Kidney (tissue), 14 donors: ENCODE data around the gene GPN1. TPM values are rescaled to one million over a fixed set of nuclear protein-coding genes. Genes with fewer than 3 reads are reported as not detected.
A peak's percentile ranks its signal among the peaks of the same experiment; 100 is the strongest.

Source experiments
- DNase-seq, 5 donors: peaks; one replicate each; pipeline ENCODE4 v3.0.0-alpha.2; 2013 to 2020
- FAIRE-seq: peaks from 2 replicates; lab custom pipeline; 2012; peaks lifted over from hg19 to GRCh38; lab: Jason Lieb, UNC
- H3K27ac ChIP-seq, 2 donors: one replicate each; pipeline ENCODE4 v1.7.0; 2013; ENCODE audit warnings: low read depth in 2 of 2, low read length in 2 of 2, inconsistent platforms in 1 of 2
- H3K27me3 ChIP-seq: one replicate; pipeline ENCODE4 v1.7.1; 2013; ENCODE audit warnings: low read length, inconsistent platforms; ENCODE audit not compliant: control insufficient read depth, insufficient read depth
- H3K36me3 ChIP-seq, 3 donors: one replicate each; pipeline versions ENCODE4 v1.7.0 to v1.7.1; 2013; ENCODE audit warnings: low read length in 3 of 3, control low read depth in 1 of 3, inconsistent platforms in 1 of 3; ENCODE audit not compliant: insufficient read depth in 3 of 3, control insufficient read depth in 2 of 3
- H3K4me1 ChIP-seq, 3 donors: one replicate each; pipeline versions ENCODE4 v1.7.0 to v1.7.1; 2013; ENCODE audit warnings: low read length in 3 of 3, inconsistent platforms in 1 of 3, low read depth in 1 of 3; ENCODE audit not compliant: control insufficient read depth in 2 of 3, insufficient read depth in 2 of 3
- H3K4me3 ChIP-seq, 3 donors: one replicate each; pipeline versions ENCODE4 v1.7.0 to v1.8.1; 2013; ENCODE audit warnings: low read length in 3 of 3, control low read depth in 1 of 3, inconsistent platforms in 1 of 3
- H3K9ac ChIP-seq, 3 donors: one replicate each; pipeline versions ENCODE4 v1.7.0 to v1.7.1; 2013; ENCODE audit warnings: low read length in 3 of 3, control low read depth in 1 of 3, inconsistent platforms in 1 of 3
- H3K9me3 ChIP-seq, 3 donors: one replicate each; pipeline versions ENCODE4 v1.7.0 to v1.7.1; 2013; ENCODE audit warnings: low read length in 3 of 3, control low read depth in 1 of 3, inconsistent platforms in 1 of 3; ENCODE audit not compliant: control insufficient read depth in 2 of 3, insufficient read depth in 1 of 3
- CTCF ChIP-seq: IDR thresholded peaks from 3 replicates; pipeline ENCODE4 v1.5.1; 2012; ENCODE audit warnings: mild to moderate bottlenecking, moderate library complexity, borderline replicate concordance; ENCODE audit not compliant: insufficient read depth; ENCODE audit errors: extremely low read depth
- intact Hi-C: fragments of 100-400 bp; cut with DNase I; formaldehyde crosslinking; loops from one replicate; pipeline ENCODE4 v1.11.1; 2022
- polyA plus RNA-seq: library from polyadenylated mRNA; stranded (reverse); fragments of 350-450 nt; fragmentation: Illumina TruSeq; extraction: RNeasy Lipid Tissue Mini Kit (QIAGEN cat#74804); gene quantifications from one replicate; pipeline ENCODE4 v1.2.3, GENCODE V29; 2014; ENCODE audit warnings: low read depth, low replicate concordance; ENCODE audit not compliant: insufficient read depth
- total RNA-seq: library from RNA; stranded (reverse); fragmentation: NEBNext Ultra II Directional; extraction: Animal tissue kit (Norgen Biotek cat#: 25700); gene quantifications from one replicate; pipeline ENCODE4 v1.2.1, GENCODE V29; 2021
- donor health status: control.
- donor health status: control.
- donor health status: control.
- donor health status: control.
- donor health status: control.
- donor health status: DM: yes; HTN: yes; CAD: no.
- donor health status: Normal renal cell carcinoma (clear cell type).

The GPN1 gene
- total and polyA plus RNA-seq, 2 donors from 2014 or later = 28.1 to 31.6 TPM

- peaks cover 4 to 23% (median 15%) of the 10 kb centered on the region in 3 donors for H3K36me3 ChIP-seq
- intact Hi-C loops = no loop called here
- no peak for FAIRE-seq
Measured at GRCh38 chr2:27664154-27664574, 35.3 kb downstream of the GPN1 start.

GRCh38 chr2:27664622-27665363 is 35.9 kb downstream of the GPN1 start:
- Histone ChIP-seq H3K27ac (no peak overlapping the region), H3K9me3 (no peaks in the 10 kb centered on the region), H3K4me1 (peaks cover 3 to 12% (median 12%) of the 10 kb centered on the region in 3 donors), H3K4me3 (peak overlapping the region; percentile 97 to 100 (median 100)), H3K36me3 (peaks cover 4 to 20% (median 13%) of the 10 kb centered on the region in 3 donors), H3K27me3 (no peaks in the 10 kb centered on the region), H3K9ac (peak overlapping the region; percentile 70 to 100 (median 78))
- DNase-seq (no peak), FAIRE-seq (no peak)
- intact Hi-C loops = no loop called here
- TF ChIP-seq CTCF = no peak

More at GRCh38 chr2:27664154-27664574, 35.3 kb downstream of the GPN1 start:
- TF ChIP-seq CTCF = no peak
- peak overlapping the region in 1 of 2 donors; percentile 91 for H3K27ac ChIP-seq
- H3K27me3 ChIP-seq = no peaks in the 10 kb centered on the region
- DNase-seq = peak in 1 of 5 donors; percentile 74
- peaks cover 3 to 12% (median 12%) of the 10 kb centered on the region in 3 donors for H3K4me1 ChIP-seq
- peak overlapping the region; percentile 97 to 100 (median 100) for H3K4me3 ChIP-seq
- H3K9ac ChIP-seq = peak overlapping the region; percentile 70 to 100 (median 78)
- no peaks in the 10 kb centered on the region for H3K9me3 ChIP-seq

GRCh38 chr2:27667446-27667845 is 38.6 kb downstream of the GPN1 start:
- H3K27ac ChIP-seq = no peak overlapping the region
- H3K9ac ChIP-seq = no peak overlapping the region
- no peaks in the 10 kb centered on the region for H3K27me3 ChIP-seq
- no peaks in the 10 kb centered on the region for H3K9me3 ChIP-seq
- H3K36me3 ChIP-seq = peaks cover 3 to 15% (median 5%) of the 10 kb centered on the region in 3 donors
- no peak overlapping the region for H3K4me3 ChIP-seq
- FAIRE-seq = no peak
- TF ChIP-seq CTCF = no peak
- DNase-seq = no peak
- peaks cover 3 to 10% (median 10%) of the 10 kb centered on the region in 3 donors for H3K4me1 ChIP-seq
- intact Hi-C loops = no loop called here
